HepG2 (cell line): Measurements from ENCODE around the gene VAMP2. TPM values are rescaled to one million over a fixed set of nuclear protein-coding genes. Genes with fewer than 3 reads are reported as not detected.

ENCODE experiments used
- CREB3 ChIP-seq: sonication (generic); formaldehyde crosslinking; IDR thresholded peaks from 2 replicates; pipeline ENCODE4 v1.5.0; 2020; ENCODE audit warnings: missing genetic modification reagents
- GMEB1 ChIP-seq: sonication (generic); formaldehyde crosslinking; IDR thresholded peaks from 2 replicates; pipeline ENCODE4 v1.5.1; 2020; ENCODE audit warnings: missing genetic modification reagents, mild to moderate bottlenecking, borderline replicate concordance
- GRHL1 ChIP-seq: sonication (generic); formaldehyde crosslinking; conservative IDR thresholded peaks from 2 replicates; pipeline ENCODE4 v1.8.0; 2022; ENCODE audit warnings: missing genetic modification reagents
- ISL2 ChIP-seq: sonication (generic); formaldehyde crosslinking; IDR thresholded peaks from 2 replicates; pipeline ENCODE4 v1.5.0; 2020; ENCODE audit warnings: missing genetic modification reagents
- MIER2 ChIP-seq: IDR thresholded peaks from 2 replicates; pipeline ENCODE4 v1.6.1; 2016; ENCODE audit warnings: missing biosample characterization, missing genetic modification reagents
- PRDM10 ChIP-seq: sonication (generic); formaldehyde crosslinking; IDR thresholded peaks from 2 replicates; pipeline ENCODE4 v1.4.0; 2020; ENCODE audit warnings: low read depth, missing genetic modification reagents
- RAD51 ChIP-seq: fragments of 450-650 bp; IDR thresholded peaks from 2 replicates; pipeline ENCODE4 v1.6.1; 2016; ENCODE audit warnings: borderline replicate concordance
- SIX1 ChIP-seq: sonication (generic); formaldehyde crosslinking; IDR thresholded peaks from 2 replicates; pipeline ENCODE4 v1.4.0; 2020; ENCODE audit warnings: missing genetic modification reagents, borderline replicate concordance
- TEF ChIP-seq: sonication (generic); formaldehyde crosslinking; IDR thresholded peaks from 2 replicates; pipeline ENCODE4 v1.5.0; 2020; ENCODE audit warnings: missing genetic modification reagents
- THAP7 ChIP-seq: sonication (generic); formaldehyde crosslinking; IDR thresholded peaks from 2 replicates; pipeline ENCODE4 v1.8.1; 2023; ENCODE audit warnings: mild to moderate bottlenecking, missing genetic modification reagents
- ZEB1 ChIP-seq: IDR thresholded peaks from 2 replicates; pipeline ENCODE4 v1.6.1; 2012; ENCODE audit warnings: mild to moderate bottlenecking, low read depth, inconsistent platforms; ENCODE audit not compliant: insufficient replicate concordance
- ZNF230 ChIP-seq: sonication (generic); formaldehyde crosslinking; IDR thresholded peaks from 2 replicates; pipeline ENCODE4 v1.4.0; 2020; ENCODE audit warnings: mild to moderate bottlenecking, missing genetic modification reagents
- ZNF326 ChIP-seq: sonication (generic); formaldehyde crosslinking; IDR thresholded peaks from 2 replicates; pipeline ENCODE4 v1.4.0; 2020; ENCODE audit warnings: missing genetic modification reagents, borderline replicate concordance
- ZNF34 ChIP-seq: sonication (generic); formaldehyde crosslinking; IDR thresholded peaks from 2 replicates; pipeline ENCODE4 v1.4.0; 2020; ENCODE audit warnings: mild to moderate bottlenecking, missing genetic modification reagents, borderline replicate concordance
- ZNF530 ChIP-seq: sonication (generic); formaldehyde crosslinking; IDR thresholded peaks from 2 replicates; pipeline ENCODE4 v1.5.0; 2020; ENCODE audit warnings: low read depth, mild to moderate bottlenecking, missing genetic modification reagents
- ZNF576 ChIP-seq: sonication (generic); formaldehyde crosslinking; IDR thresholded peaks from 2 replicates; pipeline ENCODE4 v1.4.0; 2020; ENCODE audit warnings: mild to moderate bottlenecking, missing genetic modification reagents
- ZNF580 ChIP-seq: IDR thresholded peaks from 2 replicates; pipeline ENCODE4 v1.6.1; 2016; ENCODE audit warnings: low read depth, borderline replicate concordance
- ZNF598 ChIP-seq: sonication (generic); formaldehyde crosslinking; IDR thresholded peaks from 2 replicates; pipeline ENCODE4 v1.5.1; 2020; ENCODE audit warnings: mild to moderate bottlenecking, missing genetic modification reagents, borderline replicate concordance
- polyA plus RNA-seq, 8 experiments: library from polyadenylated mRNA; depleted of rRNA in 3 of 8; stranded (reverse) in 7 of 8; unstranded in 1 of 8; fragments of >200 nt; fragmentation: Illumina TruSeq in 4 of 8; extraction: Trizol in 4 of 8; gene quantifications; 2 replicates each; pipeline versions ENCODE4 v1.2.1 to v1.2.3, GENCODE V29; 2011 to 2016; ENCODE audit warnings: low read depth in 4 of 8, missing spikeins in 1 of 8, mixed read lengths in 1 of 8; ENCODE audit not compliant: insufficient read depth in 1 of 8
- total RNA-seq, 5 experiments: library from RNA; depleted of rRNA; stranded (reverse); fragments of >200 nt; fragmentation: Illumina TruSeq; extraction: Trizol; gene quantifications; 2 replicates each; pipeline ENCODE4 v1.2.3, GENCODE V29; 2016; ENCODE audit warnings: low read depth in 1 of 5

VAMP2 gene
- total and polyA plus RNA-seq, 2 of the 13 experiments (the other 11 are each of a cell fraction or from before 2014, with no cell fraction given) = 3.9 to 17.2 TPM

- no peak for TF ChIP-seq RAD51
- no peak for TF ChIP-seq PRDM10
- no peak for TF ChIP-seq ZEB1
- peak; percentile 42; the same call in 1 of the 2 replicates for TF ChIP-seq GMEB1 (CRISPR knock-in tag)
- no peak for TF ChIP-seq CREB3
- TF ChIP-seq GRHL1 = no peak
- no peak for TF ChIP-seq THAP7 (CRISPR knock-in tag)
- peak; percentile 35; the same call in 1 of the 2 replicates for TF ChIP-seq ISL2 (CRISPR knock-in tag)
- no peak for TF ChIP-seq ZNF576 (CRISPR knock-in tag)
- no peak for TF ChIP-seq ZNF530 (CRISPR knock-in tag)
- no peak for TF ChIP-seq ZNF580
- TF ChIP-seq ZNF230 (CRISPR knock-in tag) = no peak
- no peak for TF ChIP-seq TEF
- no peak for TF ChIP-seq ZNF326 (CRISPR knock-in tag)
- TF ChIP-seq MIER2 (CRISPR knock-in tag) = no peak
- no peak for TF ChIP-seq ZNF34 (CRISPR knock-in tag)
- TF ChIP-seq ZNF598 (CRISPR knock-in tag) = no peak
- no peak for TF ChIP-seq SIX1 (CRISPR knock-in tag)
Measured at GRCh38 chr17:8156246-8156992, 6.3 kb downstream of the VAMP2 start (continued).
